Measurements from ENCODE around the gene FAM228A. TPM values are rescaled to one million over a fixed set of nuclear protein-coding genes. Genes with fewer than 3 reads are reported as not detected.

The FAM228A gene
- total and polyA plus RNA-seq, 2 donors (not counting 3 experiments of a cell fraction or from before 2014, with no cell fraction given) = 0.36 to 1.00 TPM

- no peaks in the 10 kb centered on the region for H4K20me1 ChIP-seq (replicated peaks; ENCODE audit: control insufficient read depth, extremely low read depth, insufficient read depth, low read length)
- H3K4me2 ChIP-seq (ENCODE audit: insufficient read depth, low read length) = no peak overlapping the region
- no peak overlapping the region for H3K4me3 ChIP-seq (replicated peaks in 1 of 3; ENCODE audit: insufficient read depth in 1 of 3, low read depth in 1 of 3, low read length in 3 of 3)
- no peaks in the 10 kb centered on the region for H3K9me3 ChIP-seq (replicated peaks; ENCODE audit: control insufficient read depth, insufficient read depth, low read length)
- POLR2A ChIA-PET = no interaction called here
- dilution Hi-C loops (cut with MboI; ENCODE audit: extremely low pct_ligation_motif_present, low sequenced_read_pairs) (no loop called here), intact Hi-C loops (cut with micrococcal nuclease) (no loop called here)
- no peak overlapping the region for H3K9ac ChIP-seq (replicated peaks; ENCODE audit: extremely low read depth, insufficient read depth, low read length)
- no peak for FAIRE-seq
- BruUV-seq (replicated peaks) = no TSS peak
- no peaks in the 10 kb centered on the region for H3K9me1 ChIP-seq (replicated peaks; ENCODE audit: control insufficient read depth, extremely low read depth, insufficient read depth, low read length)
- H3K36me3 ChIP-seq (ENCODE audit: control insufficient read depth in 2 of 2, extremely low read depth in 1 of 2, insufficient read depth in 2 of 2, low read length in 2 of 2) = no peaks in the 10 kb centered on the region
- no peaks in the 10 kb centered on the region for H3K79me2 ChIP-seq (ENCODE audit: control insufficient read depth, insufficient read depth, low read length)
- H3K4me1 ChIP-seq (ENCODE audit: control insufficient read depth, extremely low read depth, insufficient read depth, low read length) = no peaks in the 10 kb centered on the region
- no peak for DNase-seq (ENCODE audit: low read depth, low spot score)
- H3K27me3 ChIP-seq (ENCODE audit: control insufficient read depth in 2 of 2, insufficient read depth in 2 of 2, low read length in 2 of 2) = no peaks in the 10 kb centered on the region
- no peak overlapping the region for H3K27ac ChIP-seq (ENCODE audit: insufficient read depth, low read depth, low read length)
- CTCF ChIA-PET = interaction anchor here (1.3 kb wide), 2 partner anchors 74 to 333 kb away, joined by 3 to 5 read pairs; partner anchors contain the start of gene TP53I3
- TF ChIP-seq GATA2 (IDR thresholded peaks at IDR 0.05; ENCODE audit: insufficient read depth, insufficient read length, low read depth, low read length) (no peak), JUN (IDR thresholded peaks at IDR 0.05; ENCODE audit: borderline replicate concordance, insufficient read depth, insufficient read length, low read depth) (no peak), POLR2A (IDR thresholded peaks at IDR 0.05; ENCODE audit: low read depth, low read length) (no peak), CTCF (IDR thresholded peaks at IDR 0.05; ENCODE audit: extremely low read depth in 1 of 2, insufficient read depth in 1 of 2, low read depth in 1 of 2, low read length in 2 of 2) (no peak), EZH2 (IDR thresholded peaks at IDR 0.05; ENCODE audit: borderline replicate concordance, low read depth, low read length, severe bottlenecking) (no peak), MAX (IDR thresholded peaks at IDR 0.05; ENCODE audit: insufficient read depth, insufficient read length) (no peak), FOS (IDR thresholded peaks at IDR 0.05; ENCODE audit: borderline replicate concordance, insufficient read depth, low read length) (no peak), POLR2AphosphoS5 (IDR thresholded peaks at IDR 0.05; ENCODE audit: insufficient read depth, low read depth, low read length) (no peak), MYC (IDR thresholded peaks at IDR 0.05; ENCODE audit: low read depth, low read length) (no peak)
- H2AFZ ChIP-seq (ENCODE audit: low read depth, low read length) = no peak overlapping the region
Observed at GRCh38 chr2:24158131-24158530, 16.7 kb upstream of the FAM228A start.
